Mesothelial cell of epicardium (in vitro differentiated cells): ENCODE measurements around the gene KIAA1671. TPM values are rescaled to one million over a fixed set of nuclear protein-coding genes. Genes with fewer than 3 reads are reported as not detected.

ENCODE experiments used
- DNase-seq, 2 experiments: peaks; one replicate each; pipeline ENCODE4 v3.0.0; 2021; ENCODE audit warnings: low spot score in 2 of 2; ENCODE audit not compliant: unreplicated experiment in 2 of 2
- H3K27ac Mint-ChIP-seq: 2 replicates; pipeline ENCODE4 v1.8.0; 2021; ENCODE audit warnings: mixed read lengths
- H3K27me3 Mint-ChIP-seq: 2 replicates; pipeline ENCODE4 v1.8.0; 2021; ENCODE audit warnings: low read depth, mixed read lengths
- H3K36me3 Mint-ChIP-seq: 2 replicates; pipeline ENCODE4 v1.8.0; 2021; ENCODE audit warnings: mixed read lengths
- H3K4me1 Mint-ChIP-seq: 2 replicates; pipeline ENCODE4 v1.8.0; 2021; ENCODE audit warnings: mixed read lengths
- H3K4me3 Mint-ChIP-seq: 2 replicates; pipeline ENCODE4 v1.8.0; 2021; ENCODE audit warnings: mild to moderate bottlenecking, moderate library complexity, mixed read lengths
- H3K9me3 Mint-ChIP-seq: 2 replicates; pipeline ENCODE4 v1.8.0; 2021; ENCODE audit warnings: mixed read lengths
- CTCF ChIP-seq: fragments of 200-600 bp; sonication (generic); IDR thresholded peaks from one replicate; pipeline ENCODE4 v1.5.0; 2021; ENCODE audit warnings: antibody characterized with exemption; ENCODE audit not compliant: unreplicated experiment
- total RNA-seq: library from RNA; stranded (reverse); gene quantifications from 3 replicates; pipeline ENCODE4 v1.2.1, GENCODE V29; 2021

KIAA1671 gene
- total RNA-seq, 1 donor from 2014 or later = 21.8 TPM

- no peak for TF ChIP-seq CTCF
- no peaks in the 10 kb centered on the region for H3K4me1 Mint-ChIP-seq
- H3K27ac Mint-ChIP-seq = no peak overlapping the region
- no peaks in the 10 kb centered on the region for H3K36me3 Mint-ChIP-seq
- H3K27me3 Mint-ChIP-seq = no peaks in the 10 kb centered on the region
- no peak for DNase-seq
- no peak overlapping the region for H3K4me3 Mint-ChIP-seq
- no peaks in the 10 kb centered on the region for H3K9me3 Mint-ChIP-seq
Measured at GRCh38 chr22:25101501-25101900, 149.0 kb downstream of the KIAA1671 start.

DNA sequence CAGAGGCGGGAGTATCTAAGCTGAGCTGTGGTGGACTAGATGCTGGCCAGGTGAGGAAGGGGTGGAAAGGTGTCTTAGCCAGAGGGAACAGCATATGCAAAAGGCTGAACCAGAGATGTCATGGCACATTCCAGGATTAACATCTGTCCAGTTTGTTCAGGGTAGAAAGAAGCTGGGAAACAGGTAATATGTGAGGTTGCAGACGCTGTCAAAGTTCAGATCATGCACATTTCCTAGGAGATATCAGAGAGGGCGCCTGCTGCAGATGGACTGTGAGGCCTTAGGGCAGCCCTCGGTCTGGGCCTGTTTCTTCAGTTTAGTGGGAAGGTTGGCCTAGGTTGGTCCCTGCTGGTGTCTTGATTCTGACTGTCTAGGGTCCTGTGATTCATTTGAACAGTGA lies 149.5 kb downstream of the KIAA1671 start:
- no peak overlapping the region for H3K27ac Mint-ChIP-seq
- no peak overlapping the region for H3K4me3 Mint-ChIP-seq
- H3K9me3 Mint-ChIP-seq = no peaks in the 10 kb centered on the region
- no peak for DNase-seq
- H3K36me3 Mint-ChIP-seq = no peaks in the 10 kb centered on the region
- no peak for TF ChIP-seq CTCF
- no peaks in the 10 kb centered on the region for H3K27me3 Mint-ChIP-seq
- no peaks in the 10 kb centered on the region for H3K4me1 Mint-ChIP-seq

DNA sequence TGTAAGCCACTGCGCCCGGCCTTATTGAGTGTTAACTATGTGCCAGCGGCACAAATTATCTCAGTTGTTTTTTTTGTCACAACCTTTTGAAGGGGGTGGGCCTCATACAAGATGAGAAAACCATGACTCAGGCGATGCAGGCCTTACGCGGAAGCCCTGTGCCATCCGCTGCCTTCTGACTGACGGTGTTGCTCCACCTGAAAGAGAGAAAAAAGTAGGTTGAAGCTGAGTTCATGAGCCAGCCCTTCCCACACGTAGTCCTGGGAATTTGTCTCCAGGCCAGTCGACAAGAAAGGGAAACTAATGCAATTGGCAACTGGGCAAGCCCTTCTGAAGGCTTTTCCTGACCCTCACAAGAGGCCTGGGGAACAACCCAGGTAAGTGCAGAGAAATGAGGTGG lies 150.2 kb downstream of the KIAA1671 start:
- Mint-ChIP-seq H3K4me3 (no peak overlapping the region), H3K27ac (no peak overlapping the region), H3K27me3 (no peaks in the 10 kb centered on the region), H3K36me3 (no peaks in the 10 kb centered on the region), H3K4me1 (no peaks in the 10 kb centered on the region), H3K9me3 (no peaks in the 10 kb centered on the region)
- no peak for TF ChIP-seq CTCF
- no peak for DNase-seq

DNA sequence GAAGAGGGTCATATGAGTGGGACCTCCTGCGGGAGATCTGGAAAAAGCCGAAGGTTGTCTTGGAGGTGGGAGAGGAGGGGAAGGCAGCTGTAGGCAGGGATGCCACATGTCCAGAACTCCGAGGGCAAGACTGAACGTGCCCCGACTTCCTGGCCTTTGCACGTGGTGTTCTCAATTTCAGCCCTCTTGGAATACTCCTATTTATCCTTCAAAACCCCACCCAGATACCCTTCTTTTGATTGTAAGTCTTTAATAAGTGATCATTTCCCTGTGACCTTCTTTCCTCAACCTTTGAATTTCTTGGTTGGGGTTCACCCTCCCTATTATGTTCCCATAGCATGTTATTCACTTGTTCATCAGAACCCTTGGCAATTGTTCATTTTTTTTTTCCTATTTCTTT lies 151.9 kb downstream of the KIAA1671 start:
- H3K4me1 Mint-ChIP-seq = no peaks in the 10 kb centered on the region
- no peak overlapping the region for H3K4me3 Mint-ChIP-seq
- H3K27me3 Mint-ChIP-seq = no peaks in the 10 kb centered on the region
- H3K36me3 Mint-ChIP-seq = no peaks in the 10 kb centered on the region
- TF ChIP-seq CTCF = no peak
- no peak overlapping the region for H3K27ac Mint-ChIP-seq
- no peaks in the 10 kb centered on the region for H3K9me3 Mint-ChIP-seq
- no peak for DNase-seq

DNA sequence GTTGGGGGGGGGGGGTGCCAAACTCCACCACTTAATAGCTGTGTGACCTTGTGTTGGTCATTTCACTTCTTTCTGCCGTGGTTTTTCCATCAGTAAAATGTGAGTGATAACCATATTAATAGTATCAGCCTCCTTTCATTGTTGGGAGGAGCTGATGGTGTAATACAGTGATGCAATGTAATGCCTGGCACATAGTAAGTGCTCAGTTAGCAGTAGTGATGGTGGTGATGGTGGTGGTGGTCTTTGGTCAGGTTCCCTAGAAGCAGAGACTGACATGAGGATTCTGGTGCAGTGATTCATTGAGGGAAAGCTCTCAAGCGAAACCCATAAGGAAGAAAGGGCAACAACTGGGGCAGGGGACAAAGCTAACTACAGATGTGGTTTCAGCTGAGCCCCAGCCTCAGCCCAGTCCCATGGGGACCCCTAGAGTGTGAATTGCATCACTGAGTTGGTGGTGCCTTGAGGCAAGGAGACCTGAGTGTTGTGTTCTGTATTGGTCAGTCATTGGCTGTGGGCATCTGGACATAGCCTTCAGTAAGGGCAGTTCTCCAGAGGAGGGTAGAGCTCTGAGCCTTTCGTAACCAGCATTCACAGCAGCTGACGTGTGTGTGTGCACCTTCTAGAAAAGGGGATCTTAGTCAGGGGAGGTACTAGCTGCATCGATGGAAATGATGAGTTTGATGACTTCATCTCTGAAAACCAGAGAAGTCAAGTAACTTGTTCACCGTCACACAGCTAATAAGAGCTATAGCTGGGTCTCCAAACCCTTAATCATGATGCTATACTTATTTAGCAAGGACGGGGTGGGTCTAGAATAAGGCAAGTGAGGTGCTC lies 153.5 kb downstream of the KIAA1671 start:
- DNase-seq = no peak
- Mint-ChIP-seq H3K4me3 (no peak overlapping the region), H3K36me3 (no peaks in the 10 kb centered on the region), H3K9me3 (no peaks in the 10 kb centered on the region), H3K27ac (no peak overlapping the region), H3K4me1 (peaks cover 10% of the 10 kb centered on the region), H3K27me3 (no peaks in the 10 kb centered on the region)
- TF ChIP-seq CTCF = no peak
